Measurements from ENCODE around the gene DCTN2. TPM values are rescaled to one million over a fixed set of nuclear protein-coding genes. Genes with fewer than 3 reads are reported as not detected.
"Not testable (repeated sequence)": the region's sequence is repeated elsewhere in the genome, so short reads cannot be mapped to it uniquely, and the experiment has no call there.

The DCTN2 gene
- total RNA-seq, 1 experiment from 2014 or later: 129 TPM

GRCh38 chr12:57571926-57572762 is 25.2 kb upstream of the DCTN2 start:
- TF ChIP-seq, protein P1, sequence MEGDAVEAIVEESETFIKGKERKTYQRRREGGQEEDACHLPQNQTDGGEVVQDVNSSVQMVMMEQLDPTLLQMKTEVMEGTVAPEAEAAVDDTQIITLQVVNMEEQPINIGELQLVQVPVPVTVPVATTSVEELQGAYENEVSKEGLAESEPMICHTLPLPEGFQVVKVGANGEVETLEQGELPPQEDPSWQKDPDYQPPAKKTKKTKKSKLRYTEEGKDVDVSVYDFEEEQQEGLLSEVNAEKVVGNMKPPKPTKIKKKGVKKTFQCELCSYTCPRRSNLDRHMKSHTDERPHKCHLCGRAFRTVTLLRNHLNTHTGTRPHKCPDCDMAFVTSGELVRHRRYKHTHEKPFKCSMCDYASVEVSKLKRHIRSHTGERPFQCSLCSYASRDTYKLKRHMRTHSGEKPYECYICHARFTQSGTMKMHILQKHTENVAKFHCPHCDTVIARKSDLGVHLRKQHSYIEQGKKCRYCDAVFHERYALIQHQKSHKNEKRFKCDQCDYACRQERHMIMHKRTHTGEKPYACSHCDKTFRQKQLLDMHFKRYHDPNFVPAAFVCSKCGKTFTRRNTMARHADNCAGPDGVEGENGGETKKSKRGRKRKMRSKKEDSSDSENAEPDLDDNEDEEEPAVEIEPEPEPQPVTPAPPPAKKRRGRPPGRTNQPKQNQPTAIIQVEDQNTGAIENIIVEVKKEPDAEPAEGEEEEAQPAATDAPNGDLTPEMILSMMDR (conservative IDR thresholded peaks at IDR 0.05; ENCODE audit: low read depth, low read length): no peak
- no peaks in the 10 kb centered on the region for H3K9me3 ChIP-seq (ENCODE audit: low read depth, low read length, poor library complexity, severe bottlenecking)
- intact Hi-C loops (cut with micrococcal nuclease; ENCODE audit: unreplicated experiment): no loop called here
- no peaks in the 10 kb centered on the region for H3K4me1 ChIP-seq (ENCODE audit: insufficient read depth, low read length, poor library complexity, severe bottlenecking)
- H3K27me3 ChIP-seq (replicated peaks; ENCODE audit: insufficient read depth, low read depth, low read length, poor library complexity): no peaks in the 10 kb centered on the region
- H3K36me3 ChIP-seq (ENCODE audit: insufficient read depth, low read length, poor library complexity, severe bottlenecking): no peaks in the 10 kb centered on the region
- H3K4me3 ChIP-seq (ENCODE audit: low read depth, low read length, poor library complexity, severe bottlenecking): no peak overlapping the region
- no peak overlapping the region for H3K27ac ChIP-seq (ENCODE audit: low read depth, low read length, poor library complexity, severe bottlenecking)
- no TSS peak for BruUV-seq (replicated peaks)
- CTCF ChIA-PET: interaction anchor here (0.5 kb wide), 1 partner anchor 128 kb away, joined by 4 read pairs; no protein-coding TSS in a partner anchor
- no peak for DNase-seq (ENCODE audit: low spot score)
- POLR2A ChIA-PET (ENCODE audit: low non-redundant PET): no interaction called here

DNA sequence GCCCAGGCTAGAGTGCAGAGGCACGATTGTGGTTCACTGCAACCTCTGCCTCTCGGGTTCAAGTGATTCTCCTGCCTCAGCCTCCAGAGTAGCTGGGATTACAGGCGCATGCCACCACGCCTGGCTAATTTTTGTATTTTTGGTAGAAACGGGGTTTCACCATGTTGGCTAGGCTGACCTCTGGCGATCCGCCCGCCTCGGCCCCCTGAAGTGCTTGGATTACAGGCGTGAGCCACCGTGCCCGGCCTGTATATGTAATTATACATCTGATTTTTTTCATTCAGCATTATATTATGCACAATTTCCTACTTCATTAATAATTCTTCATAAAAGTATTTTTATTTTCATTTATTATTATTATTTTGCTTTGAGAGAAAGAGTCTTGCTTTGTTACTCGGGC is 23.4 kb upstream of the DCTN2 start:
- H3K27me3 ChIP-seq (replicated peaks; ENCODE audit: insufficient read depth, low read depth, low read length, poor library complexity); BruUV-seq (replicated peaks); H3K9me3 ChIP-seq (ENCODE audit: low read depth, low read length, poor library complexity, severe bottlenecking); H3K36me3 ChIP-seq (ENCODE audit: insufficient read depth, low read length, poor library complexity, severe bottlenecking); POLR2A ChIA-PET (ENCODE audit: low non-redundant PET); H3K4me1 ChIP-seq (ENCODE audit: insufficient read depth, low read length, poor library complexity, severe bottlenecking); intact Hi-C loops (cut with micrococcal nuclease; ENCODE audit: unreplicated experiment); H3K27ac ChIP-seq (ENCODE audit: low read depth, low read length, poor library complexity, severe bottlenecking); DNase-seq (ENCODE audit: low spot score); H3K4me3 ChIP-seq (ENCODE audit: low read depth, low read length, poor library complexity, severe bottlenecking): not testable (repeated sequence)
- CTCF ChIA-PET: interaction anchor here (1.3 kb wide), 1 partner anchor 13 kb away, joined by 4 read pairs; no protein-coding TSS in a partner anchor

DNA sequence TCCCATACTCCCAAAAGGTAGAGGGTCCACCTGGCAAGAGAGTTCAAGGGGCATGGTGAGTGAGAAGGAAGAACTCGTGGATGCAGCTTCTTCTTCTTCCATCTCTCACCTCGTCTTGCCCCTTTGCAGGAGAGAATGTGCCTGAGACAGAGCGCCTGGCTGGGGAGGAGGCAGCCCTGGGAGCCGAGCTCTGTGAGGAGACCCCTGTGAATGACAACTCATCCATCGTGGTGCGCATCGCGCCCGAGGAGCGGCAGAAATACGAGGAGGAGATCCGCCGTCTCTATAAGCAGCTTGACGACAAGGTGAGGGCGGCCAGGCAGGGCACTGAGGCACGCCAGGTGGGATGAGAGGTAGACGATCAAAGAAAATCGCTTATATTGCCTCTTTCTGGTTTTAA is 22.9 kb upstream of the DCTN2 start:
- Histone ChIP-seq H3K27ac (ENCODE audit: low read depth, low read length, poor library complexity, severe bottlenecking) (no peak overlapping the region), H3K4me3 (ENCODE audit: low read depth, low read length, poor library complexity, severe bottlenecking) (no peak overlapping the region), H3K27me3 (replicated peaks; ENCODE audit: insufficient read depth, low read depth, low read length, poor library complexity) (no peaks in the 10 kb centered on the region), H3K36me3 (ENCODE audit: insufficient read depth, low read length, poor library complexity, severe bottlenecking) (no peaks in the 10 kb centered on the region), H3K9me3 (ENCODE audit: low read depth, low read length, poor library complexity, severe bottlenecking) (no peaks in the 10 kb centered on the region), H3K4me1 (ENCODE audit: insufficient read depth, low read length, poor library complexity, severe bottlenecking) (no peaks in the 10 kb centered on the region)
- BruUV-seq (replicated peaks): no TSS peak
- intact Hi-C loops (cut with micrococcal nuclease; ENCODE audit: unreplicated experiment): no loop called here
- no peak for DNase-seq (ENCODE audit: low spot score)
- CTCF ChIA-PET: no interaction called here
- TF ChIP-seq, protein P1 (conservative IDR thresholded peaks at IDR 0.05; ENCODE audit: low read depth, low read length): no peak
- no peak for TF ChIP-seq EZH2 (IDR thresholded peaks at IDR 0.05; ENCODE audit: borderline replicate concordance, low read depth, low read length, poor library complexity, severe bottlenecking)
- POLR2A ChIA-PET (ENCODE audit: low non-redundant PET): no interaction called here

GRCh38 chr12:57568838-57569237 is 21.8 kb upstream of the DCTN2 start:
- no TSS peak for BruUV-seq (replicated peaks)
- DNase-seq (ENCODE audit: low spot score): no peak
- ChIA-PET POLR2A (ENCODE audit: low non-redundant PET) (no interaction called here), CTCF (no interaction called here)
- Histone ChIP-seq H3K36me3 (ENCODE audit: insufficient read depth, low read length, poor library complexity, severe bottlenecking) (no peaks in the 10 kb centered on the region), H3K27ac (ENCODE audit: low read depth, low read length, poor library complexity, severe bottlenecking) (no peak overlapping the region), H3K4me1 (ENCODE audit: insufficient read depth, low read length, poor library complexity, severe bottlenecking) (no peaks in the 10 kb centered on the region), H3K4me3 (ENCODE audit: low read depth, low read length, poor library complexity, severe bottlenecking) (no peak overlapping the region), H3K9me3 (ENCODE audit: low read depth, low read length, poor library complexity, severe bottlenecking) (no peaks in the 10 kb centered on the region), H3K27me3 (replicated peaks; ENCODE audit: insufficient read depth, low read depth, low read length, poor library complexity) (no peaks in the 10 kb centered on the region)
- TF ChIP-seq EZH2 (IDR thresholded peaks at IDR 0.05; ENCODE audit: borderline replicate concordance, low read depth, low read length, poor library complexity, severe bottlenecking): no peak
- TF ChIP-seq, protein P1 (conservative IDR thresholded peaks at IDR 0.05; ENCODE audit: low read depth, low read length): no peak
- intact Hi-C loops (cut with micrococcal nuclease; ENCODE audit: unreplicated experiment): no loop called here

Data from A673 (cell line).